HG02852 (cell line): ENCODE data around the gene PARS2.
"Not testable (repeated sequence)": the region's sequence is repeated elsewhere in the genome, so short reads cannot be mapped to it uniquely, and the experiment has no call there.

Source experiments
- ATAC-seq: cut with Tn5 transposase; IDR thresholded peaks from one replicate; pipeline ENCODE4 v1.9.1; 2021; ENCODE audit warnings: mild to moderate bottlenecking, moderate library complexity; ENCODE audit not compliant: unreplicated experiment

Gene PARS2

GRCh38 chr1:54775828-54776721 is 11.8 kb upstream of the PARS2 start:
- not testable (repeated sequence) for ATAC-seq

GRCh38 chr1:54774820-54775498 is 10.6 kb upstream of the PARS2 start:
- no peak for ATAC-seq

- ATAC-seq, result no peak
Observed at GRCh38 chr1:54772951-54773350, 8.6 kb upstream of the PARS2 start.

GRCh38 chr1:54768093-54768492 is 3.8 kb upstream of the PARS2 start:
- no peak for ATAC-seq

GRCh38 chr1:54767526-54767925 is 3.2 kb upstream of the PARS2 start:
- no peak for ATAC-seq

- no peak for ATAC-seq
Observed at GRCh38 chr1:54766726-54767125, 2.4 kb upstream of the PARS2 start.

GRCh38 chr1:54764922-54765561 is 719 bp upstream of the PARS2 start:
- peak; percentile 8 for ATAC-seq

- ATAC-seq, result peak; percentile 1
Observed at GRCh38 chr1:54763816-54764132, 549 bp downstream of the PARS2 start.

- ATAC-seq, result no peak
Observed at GRCh38 chr1:54758678-54759348, 5.5 kb downstream of the PARS2 start.

GRCh38 chr1:54757833-54758232 is 6.5 kb downstream of the PARS2 start:
- ATAC-seq, result no peak

GRCh38 chr1:54754486-54755285 is 9.6 kb downstream of the PARS2 start:
- ATAC-seq, result no peak

GRCh38 chr1:54754045-54754444 is 10.3 kb downstream of the PARS2 start:
- no peak for ATAC-seq

GRCh38 chr1:54751426-54751825 is 12.9 kb downstream of the PARS2 start:
- no peak for ATAC-seq

GRCh38 chr1:54750596-54750995 is 13.7 kb downstream of the PARS2 start:
- ATAC-seq, result no peak

- ATAC-seq, result no peak
Observed at GRCh38 chr1:54748094-54748835, 16.1 kb downstream of the PARS2 start.

- no peak for ATAC-seq
Observed at GRCh38 chr1:54745864-54746263, 18.5 kb downstream of the PARS2 start.

GRCh38 chr1:54745274-54745673 is 19.0 kb downstream of the PARS2 start:
- no peak for ATAC-seq

- no peak for ATAC-seq
Observed at GRCh38 chr1:54744696-54745095, 19.6 kb downstream of the PARS2 start.

- no peak for ATAC-seq
Observed at GRCh38 chr1:54743416-54744226, 20.7 kb downstream of the PARS2 start.
